Stimulated activated CD4-positive, alpha-beta T cell treated with anti-CD3 and anti-CD28 coated beads, Interleukin-12 subunit alpha, Interleukin-12 subunit beta, amount 100 ng/mL, for 4 hours (primary cell): Measurements from ENCODE around the gene MSGN1.

Source experiments
- DNase-seq: peaks from one replicate; pipeline ENCODE4 v3.0.0-alpha.2; 2020

MSGN1 gene

DNA sequence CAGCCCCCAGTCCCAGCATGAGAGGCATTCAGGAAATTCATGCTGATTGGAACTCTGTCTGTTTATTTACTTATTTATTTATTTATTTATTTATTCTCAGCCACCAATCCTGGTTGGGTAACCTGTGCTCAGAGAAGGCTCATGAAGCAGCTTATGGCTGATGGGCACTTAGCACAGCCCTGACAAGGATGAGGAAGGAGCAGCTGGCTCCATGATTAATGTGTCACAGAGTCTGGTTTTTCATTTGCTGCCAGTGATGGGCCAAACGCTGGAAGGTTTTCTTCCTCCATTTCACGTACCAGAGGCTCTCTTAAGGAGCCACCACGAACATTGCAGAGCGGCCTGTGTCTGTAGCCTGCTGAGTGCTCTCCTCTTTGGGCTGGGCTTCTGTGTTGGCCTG is 33.9 kb downstream of the MSGN1 start:
- no peak for DNase-seq

DNA sequence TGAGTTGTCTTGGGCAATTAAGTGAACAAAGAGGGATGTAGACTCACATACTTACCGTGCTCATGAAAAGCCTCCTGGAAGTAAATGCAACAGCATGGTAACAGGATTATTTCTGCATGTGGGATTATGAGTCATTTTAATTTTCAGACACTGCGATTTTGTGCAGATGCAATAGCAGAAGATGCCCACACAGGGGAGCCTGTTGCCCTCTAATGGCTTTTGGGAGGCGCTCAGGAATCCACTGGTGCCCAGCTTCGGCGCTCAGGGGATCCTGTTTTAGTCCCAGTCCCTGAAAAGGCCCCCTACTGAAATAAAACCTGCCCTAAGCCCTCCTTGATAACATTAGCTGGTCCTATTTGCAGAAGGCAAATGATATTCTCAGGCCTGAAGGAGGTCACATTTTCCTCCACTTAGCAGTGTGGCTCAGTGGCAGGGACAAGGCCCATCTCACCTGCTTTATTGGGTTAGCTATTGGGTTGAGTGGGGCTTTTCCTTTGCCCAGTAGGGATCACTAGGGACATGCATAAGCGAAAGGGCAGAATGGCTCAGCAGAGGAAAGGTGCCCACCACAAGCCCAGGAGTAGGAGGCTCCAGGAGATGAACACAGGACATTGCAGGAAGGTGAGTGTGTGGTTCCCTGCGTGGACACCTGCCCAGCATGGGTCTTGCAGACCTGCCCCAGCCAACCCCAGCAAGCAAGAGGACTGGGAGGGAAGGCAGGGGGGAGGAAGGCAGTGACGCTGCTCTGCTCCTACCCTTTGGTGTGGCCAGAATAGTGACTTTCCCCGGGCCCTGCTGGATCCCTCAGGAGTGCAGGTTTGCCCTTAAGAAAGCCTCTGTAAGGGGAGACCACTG is 35.7 kb downstream of the MSGN1 start:
- DNase-seq: peak; percentile 1

DNA sequence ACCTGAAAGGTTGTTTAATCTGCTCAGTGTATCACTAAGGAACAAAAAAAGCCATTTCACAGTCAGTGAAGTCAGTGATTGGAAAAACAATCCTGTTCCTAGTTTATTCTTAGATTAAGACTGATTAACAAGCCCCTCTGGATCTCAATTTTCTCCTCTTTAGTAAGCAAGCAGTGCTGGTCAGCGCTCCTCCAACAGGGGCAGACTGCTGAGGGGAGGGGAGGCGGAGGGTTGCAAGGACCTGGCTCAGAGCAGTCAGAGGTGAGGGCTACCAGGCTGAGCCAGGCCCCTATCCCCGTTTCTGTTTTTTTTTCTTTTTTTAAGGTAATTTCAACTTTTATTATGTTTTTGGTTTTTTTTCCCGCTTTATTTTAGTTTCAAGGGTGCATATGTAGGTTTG is 37.5 kb downstream of the MSGN1 start:
- DNase-seq: no peak

DNA sequence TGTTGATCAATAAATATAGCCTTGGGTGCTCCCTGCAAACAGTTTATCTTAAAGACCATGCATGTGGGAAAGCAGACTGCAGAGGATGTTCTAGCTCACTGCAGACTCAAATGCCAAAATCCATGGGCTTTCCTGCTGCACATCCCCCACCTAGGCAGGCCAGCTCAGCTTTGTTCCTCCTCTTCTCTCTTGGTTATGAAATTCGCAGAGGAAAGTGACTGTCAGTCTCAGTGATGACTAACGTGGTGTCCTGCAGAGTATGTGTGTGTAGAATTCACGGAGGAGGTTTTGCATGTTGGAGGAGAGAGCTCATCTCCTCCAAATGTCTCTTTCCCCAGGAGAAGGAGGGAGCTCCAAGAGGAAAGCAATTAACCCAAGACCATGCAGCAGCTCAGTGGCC is 40.8 kb downstream of the MSGN1 start:
- no peak for DNase-seq

DNA sequence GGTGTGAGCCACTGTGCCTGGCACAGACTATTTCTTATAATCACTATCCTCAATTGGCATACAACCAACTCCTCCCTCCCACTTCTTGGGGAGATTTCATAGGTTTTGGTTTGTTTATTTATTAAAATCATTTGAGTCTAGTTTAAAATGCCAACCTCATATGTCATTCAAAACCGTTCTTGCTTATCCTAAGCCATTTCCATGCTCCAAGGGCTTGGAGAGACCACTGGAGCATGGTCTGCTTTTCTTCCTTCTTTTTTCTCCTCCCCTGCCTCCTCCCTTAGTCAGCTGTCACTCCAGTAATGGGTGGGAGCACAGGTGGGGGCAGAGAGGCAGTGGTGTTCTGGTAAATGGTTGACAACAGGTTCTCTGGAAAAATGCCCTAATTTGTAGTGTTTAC is 41.8 kb downstream of the MSGN1 start:
- DNase-seq: no peak

DNA sequence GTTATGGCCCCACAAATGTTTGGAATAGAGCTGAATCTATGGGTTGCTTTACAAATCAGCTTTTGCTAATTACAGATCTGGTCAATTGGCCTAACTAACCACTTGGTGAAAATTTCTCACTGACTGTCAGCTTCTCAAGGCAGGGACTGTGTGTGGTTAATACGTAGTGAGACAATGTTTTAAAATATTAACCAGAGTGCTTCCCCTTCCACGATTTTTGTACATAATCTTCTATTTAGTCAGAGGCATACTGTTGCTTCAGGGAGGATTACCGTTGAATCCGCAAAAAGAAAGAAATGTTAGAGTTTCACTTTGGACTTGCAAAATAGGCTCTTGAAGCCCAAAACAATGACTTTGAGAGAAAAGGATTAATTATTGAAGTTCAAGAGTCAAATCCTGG is 47.3 kb downstream of the MSGN1 start:
- DNase-seq: no peak

DNA sequence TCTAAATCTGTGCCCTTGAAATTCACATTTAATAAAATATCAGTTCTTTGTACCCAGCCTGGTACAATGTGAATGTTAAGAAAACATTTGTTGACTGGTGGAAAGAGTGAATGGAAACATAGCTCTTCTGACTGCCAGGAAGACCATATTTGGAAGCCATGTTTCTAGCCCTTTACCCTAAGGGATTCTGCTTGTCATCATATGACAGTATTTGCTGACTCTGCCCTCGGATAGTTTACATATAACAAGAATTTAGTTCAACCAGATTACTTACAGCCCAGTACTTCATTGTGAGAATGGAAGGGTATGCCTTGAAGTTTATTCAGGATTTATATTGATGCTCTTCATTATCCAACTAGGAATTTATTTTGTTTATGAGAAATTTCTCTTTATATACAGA is 48.4 kb downstream of the MSGN1 start:
- no peak for DNase-seq

DNA sequence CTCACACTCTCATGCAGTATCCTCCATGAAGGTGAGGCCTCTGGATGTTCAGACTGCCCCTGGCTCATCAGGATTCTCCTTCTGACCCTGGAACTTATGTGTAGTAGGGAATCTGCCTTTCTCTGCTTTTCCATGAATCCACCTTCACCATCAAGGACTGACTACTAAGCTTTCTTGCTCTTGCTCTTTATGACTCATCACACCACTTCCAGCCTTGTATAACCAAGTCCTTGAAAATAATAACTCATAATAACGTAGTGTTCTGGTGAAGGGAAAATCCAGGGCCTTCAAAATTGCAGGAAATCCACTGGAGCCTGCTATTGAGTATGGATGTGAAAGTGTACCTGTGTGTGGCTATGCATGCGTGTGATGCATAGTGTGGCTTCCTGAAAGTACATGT is 50.9 kb downstream of the MSGN1 start:
- DNase-seq: no peak
